IPS DF 4.7 (cell line): Measurements from ENCODE around the gene LAPTM5.
"Not testable (repeated sequence)": the region's sequence is repeated elsewhere in the genome, so short reads cannot be mapped to it uniquely, and the experiment has no call there.

ENCODE experiments used
- DNase-seq: peaks from one replicate; pipeline ENCODE4 v3.0.0-alpha.2; 2013; ENCODE audit warnings: low spot score; ENCODE audit errors: extremely low read depth

The LAPTM5 gene

GRCh38 chr1:30771005-30771404 lies 13.4 kb upstream of the LAPTM5 start:
- DNase-seq, result no peak

DNA sequence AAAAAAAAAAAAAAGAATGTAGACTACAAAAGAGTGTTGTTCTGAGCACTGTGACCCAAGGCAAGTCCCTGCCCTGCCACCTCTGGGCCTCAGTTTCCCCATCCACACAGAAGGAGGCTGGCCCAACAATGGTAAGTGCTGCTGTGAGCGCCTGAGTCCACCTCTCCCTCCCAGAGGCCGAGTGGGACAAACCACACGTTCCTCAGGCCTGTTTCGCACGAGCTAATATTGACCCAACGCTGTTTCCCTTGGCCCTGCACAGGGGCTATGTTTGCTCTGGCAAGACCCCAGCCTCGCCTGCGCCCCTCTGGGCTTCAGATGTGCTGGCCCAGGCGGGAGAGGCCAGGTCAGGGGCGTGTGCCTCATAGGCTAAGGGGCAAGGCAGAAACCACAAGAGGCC lies 12.6 kb upstream of the LAPTM5 start:
- DNase-seq, result no peak

- no peak for DNase-seq
Observed at GRCh38 chr1:30768830-30769718, 11.5 kb upstream of the LAPTM5 start.

- DNase-seq, result no peak
Observed at GRCh38 chr1:30768159-30768829, 10.7 kb upstream of the LAPTM5 start.

GRCh38 chr1:30766948-30767347 lies 9.4 kb upstream of the LAPTM5 start:
- not testable (repeated sequence) for DNase-seq

DNA sequence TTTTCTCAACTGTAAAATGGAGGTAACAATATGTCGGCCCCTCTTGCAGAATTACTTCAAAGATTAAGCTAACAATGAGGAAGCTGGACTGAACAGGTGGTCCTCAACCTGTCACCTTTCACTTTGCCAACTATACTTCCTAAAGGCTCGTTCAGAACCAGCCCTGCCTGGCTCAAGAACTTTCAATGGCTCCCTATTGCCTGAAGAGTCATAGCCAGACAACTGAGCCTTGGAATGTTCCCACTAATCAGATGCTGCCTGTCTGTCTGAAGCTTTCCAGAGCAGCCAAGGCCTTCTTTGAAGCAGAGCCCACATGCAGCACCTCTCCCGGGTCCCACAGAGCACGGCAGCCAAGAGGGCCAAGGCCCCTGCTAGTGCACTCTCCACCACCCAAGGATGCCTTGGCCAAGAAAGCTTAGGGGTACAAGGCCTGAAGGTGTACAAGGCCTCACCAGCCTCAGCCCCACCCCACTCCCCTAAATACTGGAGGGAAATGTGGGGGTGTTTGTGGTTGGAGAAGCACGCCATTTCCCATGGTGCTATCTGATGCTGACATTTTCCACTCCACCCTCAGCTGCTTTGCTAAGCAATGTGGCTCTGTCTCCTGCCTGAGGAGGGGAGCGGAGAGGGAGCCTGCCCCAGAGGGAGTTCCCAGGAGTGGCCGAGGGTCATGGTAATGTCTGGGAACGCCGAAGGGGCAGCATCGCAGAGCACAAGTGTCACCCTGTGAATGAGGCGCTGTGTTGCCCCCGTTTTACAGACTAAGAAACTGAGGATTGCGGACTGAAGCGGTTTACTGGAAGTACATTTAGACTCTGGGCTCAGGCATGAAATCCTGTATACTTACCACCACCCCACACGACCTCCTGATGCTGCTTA lies 8.2 kb upstream of the LAPTM5 start:
- DNase-seq, result no peak

- no peak for DNase-seq
Observed at GRCh38 chr1:30764939-30765555, 7.5 kb upstream of the LAPTM5 start.

DNA sequence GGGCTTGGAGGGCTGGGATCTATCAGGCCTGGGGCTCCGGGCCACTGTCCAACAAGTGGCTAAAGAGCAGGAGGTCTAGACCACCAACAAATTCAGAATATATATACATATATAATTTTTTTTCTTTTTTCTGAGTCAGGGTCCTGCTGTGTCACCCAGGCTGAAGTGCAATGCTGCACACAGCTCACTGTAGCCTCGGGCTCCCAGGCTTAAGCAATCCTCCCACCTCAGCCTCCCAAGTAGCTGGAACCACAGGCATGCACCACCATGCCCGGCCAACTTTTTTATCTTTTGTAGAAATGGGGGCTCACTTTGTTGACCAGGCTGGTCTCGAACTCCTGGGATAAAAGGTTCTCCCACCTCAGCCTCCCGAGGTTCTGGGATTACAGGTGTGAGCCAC lies 6.8 kb upstream of the LAPTM5 start:
- no peak for DNase-seq

- no peak for DNase-seq
Observed at GRCh38 chr1:30763651-30764248, 6.2 kb upstream of the LAPTM5 start.

DNA sequence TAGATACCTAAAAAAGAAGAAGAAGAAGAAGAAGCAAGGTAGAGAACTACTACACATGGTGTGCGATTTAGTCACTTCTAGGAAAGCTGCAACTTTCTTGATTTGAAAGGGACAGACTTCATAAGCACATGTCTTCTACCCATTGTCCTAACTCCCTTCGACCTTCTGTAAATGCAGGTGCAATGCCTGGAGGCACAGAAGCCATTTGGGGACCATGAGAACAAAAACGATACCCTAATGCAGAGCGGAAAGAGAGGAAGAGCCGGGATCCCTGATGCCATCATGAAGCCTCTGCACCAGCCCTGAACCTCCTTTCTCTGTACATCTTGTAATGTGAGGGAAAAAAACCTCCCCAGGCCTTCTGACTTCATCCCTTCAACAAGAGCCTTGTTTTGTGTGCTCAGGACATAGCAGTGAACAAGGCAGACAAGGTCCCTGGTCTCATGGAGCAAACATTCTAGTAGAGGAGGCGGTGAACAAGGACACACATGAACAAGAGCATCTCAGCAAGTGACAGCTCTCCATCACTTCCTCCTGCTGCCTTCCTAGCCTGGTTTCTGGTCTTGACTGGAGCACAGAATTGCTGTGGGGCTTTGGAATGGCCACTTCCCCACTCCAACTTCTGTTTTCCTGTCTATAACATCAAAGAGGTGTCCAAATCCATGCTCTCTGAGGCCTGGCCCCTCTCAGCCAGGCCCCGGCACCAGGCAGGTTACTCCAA lies 5.5 kb upstream of the LAPTM5 start:
- no peak for DNase-seq

- no peak for DNase-seq
Observed at GRCh38 chr1:30762152-30762929, 4.8 kb upstream of the LAPTM5 start.

GRCh38 chr1:30761381-30762151 lies 4.0 kb upstream of the LAPTM5 start:
- DNase-seq, result no peak

GRCh38 chr1:30760596-30761324 lies 3.2 kb upstream of the LAPTM5 start:
- no peak for DNase-seq

- DNase-seq, result no peak
Observed at GRCh38 chr1:30759718-30760281, 2.2 kb upstream of the LAPTM5 start.

GRCh38 chr1:30758785-30759380 lies 1.3 kb upstream of the LAPTM5 start:
- DNase-seq, result no peak

DNA sequence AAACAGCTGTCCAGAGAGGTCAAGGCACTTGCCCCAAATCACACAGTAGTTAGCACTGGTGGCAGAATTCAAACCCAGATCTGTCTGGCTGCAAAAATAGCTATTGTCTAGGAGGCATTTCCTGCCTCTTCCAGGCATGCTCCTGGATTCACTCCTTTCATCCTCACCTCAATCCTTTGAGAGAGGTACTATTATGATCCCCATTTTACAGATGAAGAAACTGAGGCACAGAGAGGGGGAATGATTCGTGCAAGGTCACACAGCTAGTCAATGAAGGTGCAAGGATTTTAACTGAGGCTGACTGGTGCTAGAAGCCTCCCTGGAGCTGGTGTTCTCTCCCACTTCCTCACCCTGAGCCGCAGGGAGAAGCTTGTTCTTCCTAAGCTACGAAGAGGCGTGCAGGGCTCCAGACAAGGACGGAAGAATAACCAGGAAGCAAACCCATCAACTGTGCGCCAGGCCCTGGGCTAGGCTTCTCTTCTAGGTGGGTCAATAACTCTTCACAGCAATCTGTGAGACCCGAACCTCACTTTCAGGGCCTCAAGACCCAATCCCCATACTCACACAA lies 631 bp upstream of the LAPTM5 start:
- DNase-seq, result no peak
